HEK293 (cell line): ENCODE data around the gene ZKSCAN4.

Source experiments
- SP3 ChIP-seq: fragments of 450-650 bp; formaldehyde crosslinking; IDR thresholded peaks from 2 replicates; pipeline ENCODE4 v1.5.1; 2016; ENCODE audit warnings: missing biosample characterization, missing genetic modification characterization
- TCF7L2 ChIP-seq: IDR thresholded peaks from 2 replicates; pipeline ENCODE4 v1.6.1; 2011; ENCODE audit warnings: low read depth, mild to moderate bottlenecking, inconsistent platforms, low read length, moderate library complexity, borderline replicate concordance
- TRIM28 ChIP-seq: IDR thresholded peaks from 2 replicates; pipeline ENCODE4 v1.6.1; 2011; ENCODE audit warnings: low read length, control low read depth, borderline replicate concordance
- WT1 ChIP-seq: fragments of 450-650 bp; formaldehyde crosslinking; IDR thresholded peaks from 2 replicates; pipeline ENCODE4 v1.5.1; 2016; ENCODE audit warnings: missing biosample characterization, missing genetic modification characterization
- YY1 ChIP-seq: fragments of 450-650 bp; formaldehyde crosslinking; IDR thresholded peaks from 2 replicates; pipeline ENCODE4 v1.5.1; 2018; ENCODE audit warnings: missing biosample characterization, missing genetic modification characterization
- ZBTB1 ChIP-seq: fragments of 450-650 bp; formaldehyde crosslinking; IDR thresholded peaks from 2 replicates; pipeline ENCODE4 v1.5.1; 2016; ENCODE audit warnings: missing biosample characterization, missing genetic modification characterization
- ZBTB17 ChIP-seq: fragments of 450-650 bp; formaldehyde crosslinking; IDR thresholded peaks from 2 replicates; pipeline ENCODE4 v1.5.1; 2016; ENCODE audit warnings: missing biosample characterization, missing genetic modification characterization
- ZFP3 ChIP-seq: fragments of 450-650 bp; formaldehyde crosslinking; IDR thresholded peaks from 2 replicates; pipeline ENCODE4 v1.5.1; 2016; ENCODE audit warnings: low read depth, missing biosample characterization, missing genetic modification characterization
- ZFP37 ChIP-seq: fragments of 450-650 bp; formaldehyde crosslinking; IDR thresholded peaks from 2 replicates; pipeline ENCODE4 v1.5.1; 2016; ENCODE audit warnings: missing biosample characterization, missing genetic modification characterization
- ZNF146 ChIP-seq: fragments of 450-650 bp; formaldehyde crosslinking; IDR thresholded peaks from 2 replicates; pipeline ENCODE4 v1.5.1; 2016; ENCODE audit warnings: missing biosample characterization, missing genetic modification characterization
- ZNF174 ChIP-seq: fragments of 450-650 bp; formaldehyde crosslinking; IDR thresholded peaks from 2 replicates; pipeline ENCODE4 v1.5.0; 2017; ENCODE audit warnings: missing biosample characterization, mild to moderate bottlenecking, missing genetic modification characterization
- ZNF350 ChIP-seq: fragments of 450-650 bp; formaldehyde crosslinking; IDR thresholded peaks from 2 replicates; pipeline ENCODE4 v1.5.0; 2017; ENCODE audit warnings: missing biosample characterization, mild to moderate bottlenecking, missing genetic modification characterization
- ZNF366 ChIP-seq: fragments of 450-650 bp; formaldehyde crosslinking; conservative IDR thresholded peaks from 2 replicates; pipeline ENCODE4 v1.5.1; 2016; ENCODE audit warnings: missing biosample characterization, missing genetic modification characterization
- ZNF394 ChIP-seq: fragments of 450-650 bp; formaldehyde crosslinking; IDR thresholded peaks from 2 replicates; pipeline ENCODE4 v1.5.1; 2016; ENCODE audit warnings: missing biosample characterization, missing genetic modification characterization, mild to moderate bottlenecking, moderate library complexity, borderline replicate concordance
- ZNF473 ChIP-seq: fragments of 450-650 bp; formaldehyde crosslinking; IDR thresholded peaks from 2 replicates; pipeline ENCODE4 v1.5.1; 2017; ENCODE audit warnings: missing biosample characterization, missing genetic modification characterization
- ZNF548 ChIP-seq: fragments of 450-650 bp; formaldehyde crosslinking; IDR thresholded peaks from 2 replicates; pipeline ENCODE4 v1.5.1; 2016; ENCODE audit warnings: missing biosample characterization, missing genetic modification characterization
- ZNF549 ChIP-seq: fragments of 450-650 bp; IDR thresholded peaks from 2 replicates; pipeline ENCODE4 v1.5.1; 2018; ENCODE audit warnings: missing biosample characterization, missing genetic modification characterization, mild to moderate bottlenecking, inconsistent platforms, moderate library complexity
- ZNF558 ChIP-seq: fragments of 450-650 bp; formaldehyde crosslinking; IDR thresholded peaks from 2 replicates; pipeline ENCODE4 v1.5.1; 2016; ENCODE audit warnings: missing biosample characterization, missing genetic modification characterization
- ZNF626 ChIP-seq: fragments of 450-650 bp; sonication (Bioruptor Pico); formaldehyde crosslinking; IDR thresholded peaks from 2 replicates; pipeline ENCODE4 v1.5.1; 2018; ENCODE audit warnings: missing biosample characterization, missing genetic modification characterization, inconsistent platforms
- ZNF629 ChIP-seq: fragments of 450-650 bp; formaldehyde crosslinking; IDR thresholded peaks from 2 replicates; pipeline ENCODE4 v1.5.1; 2017; ENCODE audit warnings: missing biosample characterization, missing genetic modification characterization
- ZNF660 ChIP-seq: fragments of 450-650 bp; IDR thresholded peaks from 2 replicates; pipeline ENCODE4 v1.5.1; 2018; ENCODE audit warnings: missing biosample characterization, mild to moderate bottlenecking, missing genetic modification characterization
- ZNF792 ChIP-seq: fragments of 450-650 bp; formaldehyde crosslinking; IDR thresholded peaks from 2 replicates; pipeline ENCODE4 v1.5.1; 2016; ENCODE audit warnings: missing biosample characterization, missing genetic modification characterization
- ZNF830 ChIP-seq: fragments of 450-650 bp; IDR thresholded peaks from 2 replicates; pipeline ENCODE4 v1.5.0; 2018; ENCODE audit warnings: missing biosample characterization, missing genetic modification characterization, low read depth, mild to moderate bottlenecking, moderate library complexity
- TF ChIP-seq, protein P1 (sequence below): fragments of 450-650 bp; formaldehyde crosslinking; IDR thresholded peaks from 2 replicates; pipeline ENCODE4 v1.5.1; 2016; ENCODE audit warnings: missing biosample characterization, missing genetic modification characterization
- TF ChIP-seq, protein P2 (sequence below): fragments of 450-650 bp; formaldehyde crosslinking; IDR thresholded peaks from 2 replicates; pipeline ENCODE4 v1.5.1; 2017; ENCODE audit warnings: missing biosample characterization, missing genetic modification characterization
- TF ChIP-seq, protein P3 (sequence below): fragments of 450-650 bp; formaldehyde crosslinking; IDR thresholded peaks from 2 replicates; pipeline ENCODE4 v1.5.1; 2016; ENCODE audit warnings: missing biosample characterization, missing genetic modification characterization
- TF ChIP-seq, protein P4 (sequence below): fragments of 450-650 bp; formaldehyde crosslinking; conservative IDR thresholded peaks from 2 replicates; pipeline ENCODE4 v1.5.1; 2016; ENCODE audit warnings: low read depth, missing biosample characterization, missing genetic modification characterization
- TF ChIP-seq, protein P5 (sequence below): fragments of 450-650 bp; formaldehyde crosslinking; IDR thresholded peaks from 2 replicates; pipeline ENCODE4 v1.5.1; 2017; ENCODE audit warnings: missing biosample characterization, missing genetic modification characterization
- TF ChIP-seq, protein P6 (sequence below): fragments of 450-650 bp; IDR thresholded peaks from 2 replicates; pipeline ENCODE4 v1.5.1; 2018; ENCODE audit warnings: missing biosample characterization, mild to moderate bottlenecking, missing genetic modification characterization

Gene ZKSCAN4

DNA sequence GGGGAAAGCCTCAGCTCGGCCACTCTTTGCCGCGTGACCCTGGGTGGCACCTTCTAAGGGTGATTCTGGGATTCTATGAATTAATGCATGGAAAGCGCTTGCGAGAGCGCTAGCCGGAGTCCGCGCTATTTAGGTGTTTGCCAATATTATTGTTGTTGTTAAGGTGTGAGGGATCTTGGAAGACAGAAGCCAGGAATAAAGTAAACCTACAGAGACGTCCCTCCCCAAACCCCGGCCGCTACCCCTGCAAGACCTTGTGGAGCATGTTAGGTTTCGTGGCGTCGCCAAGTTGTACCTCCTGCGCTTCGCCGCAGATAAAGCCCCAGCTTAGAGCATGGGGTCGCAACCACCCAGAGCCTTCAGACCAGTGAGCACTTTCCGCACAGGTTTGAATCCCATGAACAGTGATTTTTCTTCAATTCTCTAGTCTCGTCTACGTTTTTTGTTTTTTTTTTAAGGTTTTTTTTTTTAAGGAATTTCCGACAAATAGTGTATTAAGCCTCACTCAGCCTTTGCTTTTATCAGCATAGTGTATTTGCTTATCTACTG, 43.9 kb downstream of the ZKSCAN4 start (continued):
- TF ChIP-seq, protein P1, sequence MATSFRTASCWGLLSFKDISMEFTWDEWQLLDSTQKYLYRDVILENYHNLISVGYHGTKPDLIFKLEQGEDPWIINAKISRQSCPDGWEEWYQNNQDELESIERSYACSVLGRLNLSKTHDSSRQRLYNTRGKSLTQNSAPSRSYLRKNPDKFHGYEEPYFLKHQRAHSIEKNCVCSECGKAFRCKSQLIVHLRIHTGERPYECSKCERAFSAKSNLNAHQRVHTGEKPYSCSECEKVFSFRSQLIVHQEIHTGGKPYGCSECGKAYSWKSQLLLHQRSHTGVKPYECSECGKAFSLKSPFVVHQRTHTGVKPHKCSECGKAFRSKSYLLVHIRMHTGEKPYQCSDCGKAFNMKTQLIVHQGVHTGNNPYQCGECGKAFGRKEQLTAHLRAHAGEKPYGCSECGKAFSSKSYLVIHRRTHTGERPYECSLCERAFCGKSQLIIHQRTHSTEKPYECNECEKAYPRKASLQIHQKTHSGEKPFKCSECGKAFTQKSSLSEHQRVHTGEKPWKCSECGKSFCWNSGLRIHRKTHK (tag by site-specific recombination), result no peak
- TF ChIP-seq, protein P2, sequence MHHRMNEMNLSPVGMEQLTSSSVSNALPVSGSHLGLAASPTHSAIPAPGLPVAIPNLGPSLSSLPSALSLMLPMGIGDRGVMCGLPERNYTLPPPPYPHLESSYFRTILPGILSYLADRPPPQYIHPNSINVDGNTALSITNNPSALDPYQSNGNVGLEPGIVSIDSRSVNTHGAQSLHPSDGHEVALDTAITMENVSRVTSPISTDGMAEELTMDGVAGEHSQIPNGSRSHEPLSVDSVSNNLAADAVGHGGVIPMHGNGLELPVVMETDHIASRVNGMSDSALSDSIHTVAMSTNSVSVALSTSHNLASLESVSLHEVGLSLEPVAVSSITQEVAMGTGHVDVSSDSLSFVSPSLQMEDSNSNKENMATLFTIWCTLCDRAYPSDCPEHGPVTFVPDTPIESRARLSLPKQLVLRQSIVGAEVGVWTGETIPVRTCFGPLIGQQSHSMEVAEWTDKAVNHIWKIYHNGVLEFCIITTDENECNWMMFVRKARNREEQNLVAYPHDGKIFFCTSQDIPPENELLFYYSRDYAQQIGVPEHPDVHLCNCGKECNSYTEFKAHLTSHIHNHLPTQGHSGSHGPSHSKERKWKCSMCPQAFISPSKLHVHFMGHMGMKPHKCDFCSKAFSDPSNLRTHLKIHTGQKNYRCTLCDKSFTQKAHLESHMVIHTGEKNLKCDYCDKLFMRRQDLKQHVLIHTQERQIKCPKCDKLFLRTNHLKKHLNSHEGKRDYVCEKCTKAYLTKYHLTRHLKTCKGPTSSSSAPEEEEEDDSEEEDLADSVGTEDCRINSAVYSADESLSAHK, result no peak
- TF ChIP-seq ZNF394 (tag by site-specific recombination) (no peak), TCF7L2 (no peak), WT1 (tag by site-specific recombination) (no peak), YY1 (tag by site-specific recombination) (no peak), ZNF558 (tag by site-specific recombination) (no peak), ZNF350 (tag by site-specific recombination) (no peak), ZNF548 (tag by site-specific recombination) (no peak), ZNF174 (tag by site-specific recombination) (no peak), SP3 (tag by site-specific recombination) (no peak), TRIM28 (no peak), ZNF629 (tag by site-specific recombination) (no peak), ZNF626 (tag by site-specific recombination) (no peak), ZNF792 (tag by site-specific recombination) (no peak), ZBTB1 (no peak), ZNF830 (tag by site-specific recombination) (no peak), ZNF660 (tag by site-specific recombination) (no peak), ZNF549 (tag by site-specific recombination) (no peak), ZFP3 (tag by site-specific recombination) (no peak), ZNF473 (no peak), ZNF146 (no peak), ZFP37 (no peak), ZNF366 (tag by site-specific recombination) (no peak), ZBTB17 (tag by site-specific recombination) (no peak; the same call in 1 of the 2 replicates)
- TF ChIP-seq, protein P3, sequence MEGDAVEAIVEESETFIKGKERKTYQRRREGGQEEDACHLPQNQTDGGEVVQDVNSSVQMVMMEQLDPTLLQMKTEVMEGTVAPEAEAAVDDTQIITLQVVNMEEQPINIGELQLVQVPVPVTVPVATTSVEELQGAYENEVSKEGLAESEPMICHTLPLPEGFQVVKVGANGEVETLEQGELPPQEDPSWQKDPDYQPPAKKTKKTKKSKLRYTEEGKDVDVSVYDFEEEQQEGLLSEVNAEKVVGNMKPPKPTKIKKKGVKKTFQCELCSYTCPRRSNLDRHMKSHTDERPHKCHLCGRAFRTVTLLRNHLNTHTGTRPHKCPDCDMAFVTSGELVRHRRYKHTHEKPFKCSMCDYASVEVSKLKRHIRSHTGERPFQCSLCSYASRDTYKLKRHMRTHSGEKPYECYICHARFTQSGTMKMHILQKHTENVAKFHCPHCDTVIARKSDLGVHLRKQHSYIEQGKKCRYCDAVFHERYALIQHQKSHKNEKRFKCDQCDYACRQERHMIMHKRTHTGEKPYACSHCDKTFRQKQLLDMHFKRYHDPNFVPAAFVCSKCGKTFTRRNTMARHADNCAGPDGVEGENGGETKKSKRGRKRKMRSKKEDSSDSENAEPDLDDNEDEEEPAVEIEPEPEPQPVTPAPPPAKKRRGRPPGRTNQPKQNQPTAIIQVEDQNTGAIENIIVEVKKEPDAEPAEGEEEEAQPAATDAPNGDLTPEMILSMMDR (tag by site-specific recombination), result no peak
- TF ChIP-seq, protein P4, sequence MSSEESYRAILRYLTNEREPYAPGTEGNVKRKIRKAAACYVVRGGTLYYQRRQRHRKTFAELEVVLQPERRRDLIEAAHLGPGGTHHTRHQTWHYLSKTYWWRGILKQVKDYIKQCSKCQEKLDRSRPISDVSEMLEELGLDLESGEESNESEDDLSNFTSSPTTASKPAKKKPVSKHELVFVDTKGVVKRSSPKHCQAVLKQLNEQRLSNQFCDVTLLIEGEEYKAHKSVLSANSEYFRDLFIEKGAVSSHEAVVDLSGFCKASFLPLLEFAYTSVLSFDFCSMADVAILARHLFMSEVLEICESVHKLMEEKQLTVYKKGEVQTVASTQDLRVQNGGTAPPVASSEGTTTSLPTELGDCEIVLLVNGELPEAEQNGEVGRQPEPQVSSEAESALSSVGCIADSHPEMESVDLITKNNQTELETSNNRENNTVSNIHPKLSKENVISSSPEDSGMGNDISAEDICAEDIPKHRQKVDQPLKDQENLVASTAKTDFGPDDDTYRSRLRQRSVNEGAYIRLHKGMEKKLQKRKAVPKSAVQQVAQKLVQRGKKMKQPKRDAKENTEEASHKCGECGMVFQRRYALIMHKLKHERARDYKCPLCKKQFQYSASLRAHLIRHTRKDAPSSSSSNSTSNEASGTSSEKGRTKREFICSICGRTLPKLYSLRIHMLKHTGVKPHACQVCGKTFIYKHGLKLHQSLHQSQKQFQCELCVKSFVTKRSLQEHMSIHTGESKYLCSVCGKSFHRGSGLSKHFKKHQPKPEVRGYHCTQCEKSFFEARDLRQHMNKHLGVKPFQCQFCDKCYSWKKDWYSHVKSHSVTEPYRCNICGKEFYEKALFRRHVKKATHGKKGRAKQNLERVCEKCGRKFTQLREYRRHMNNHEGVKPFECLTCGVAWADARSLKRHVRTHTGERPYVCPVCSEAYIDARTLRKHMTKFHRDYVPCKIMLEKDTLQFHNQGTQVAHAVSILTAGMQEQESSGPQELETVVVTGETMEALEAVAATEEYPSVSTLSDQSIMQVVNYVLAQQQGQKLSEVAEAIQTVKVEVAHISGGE, result 0 out of 2 replicates have a peak, but pooled peaks have one; percentile 17
- TF ChIP-seq, protein P5, sequence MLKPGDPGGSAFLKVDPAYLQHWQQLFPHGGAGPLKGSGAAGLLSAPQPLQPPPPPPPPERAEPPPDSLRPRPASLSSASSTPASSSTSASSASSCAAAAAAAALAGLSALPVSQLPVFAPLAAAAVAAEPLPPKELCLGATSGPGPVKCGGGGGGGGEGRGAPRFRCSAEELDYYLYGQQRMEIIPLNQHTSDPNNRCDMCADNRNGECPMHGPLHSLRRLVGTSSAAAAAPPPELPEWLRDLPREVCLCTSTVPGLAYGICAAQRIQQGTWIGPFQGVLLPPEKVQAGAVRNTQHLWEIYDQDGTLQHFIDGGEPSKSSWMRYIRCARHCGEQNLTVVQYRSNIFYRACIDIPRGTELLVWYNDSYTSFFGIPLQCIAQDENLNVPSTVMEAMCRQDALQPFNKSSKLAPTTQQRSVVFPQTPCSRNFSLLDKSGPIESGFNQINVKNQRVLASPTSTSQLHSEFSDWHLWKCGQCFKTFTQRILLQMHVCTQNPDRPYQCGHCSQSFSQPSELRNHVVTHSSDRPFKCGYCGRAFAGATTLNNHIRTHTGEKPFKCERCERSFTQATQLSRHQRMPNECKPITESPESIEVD (tag by site-specific recombination), result no peak
- TF ChIP-seq, protein P6, sequence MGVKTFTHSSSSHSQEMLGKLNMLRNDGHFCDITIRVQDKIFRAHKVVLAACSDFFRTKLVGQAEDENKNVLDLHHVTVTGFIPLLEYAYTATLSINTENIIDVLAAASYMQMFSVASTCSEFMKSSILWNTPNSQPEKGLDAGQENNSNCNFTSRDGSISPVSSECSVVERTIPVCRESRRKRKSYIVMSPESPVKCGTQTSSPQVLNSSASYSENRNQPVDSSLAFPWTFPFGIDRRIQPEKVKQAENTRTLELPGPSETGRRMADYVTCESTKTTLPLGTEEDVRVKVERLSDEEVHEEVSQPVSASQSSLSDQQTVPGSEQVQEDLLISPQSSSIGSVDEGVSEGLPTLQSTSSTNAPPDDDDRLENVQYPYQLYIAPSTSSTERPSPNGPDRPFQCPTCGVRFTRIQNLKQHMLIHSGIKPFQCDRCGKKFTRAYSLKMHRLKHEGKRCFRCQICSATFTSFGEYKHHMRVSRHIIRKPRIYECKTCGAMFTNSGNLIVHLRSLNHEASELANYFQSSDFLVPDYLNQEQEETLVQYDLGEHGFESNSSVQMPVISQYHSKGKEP (tag by site-specific recombination), result no peak
